ENCODE data around the gene CBX2.

- TF ChIP-seq POLR2A (IDR thresholded peaks at IDR 0.05) (no peak), CTCF (IDR thresholded peaks at IDR 0.05) (no peak)
Observed at GRCh38 chr17:79806863-79807720, 29.1 kb downstream of the CBX2 start.
